Left renal pelvis (tissue), 4 donors: ENCODE results near the gene NMB. TPM values are rescaled to one million over a fixed set of nuclear protein-coding genes. Genes with fewer than 3 reads are reported as not detected.
"Not testable (repeated sequence)": the region's sequence is repeated elsewhere in the genome, so short reads cannot be mapped to it uniquely, and the experiment has no call there.

Experiments used
- DNase-seq, 4 donors: peaks; one replicate each; pipeline ENCODE4 v3.0.0-alpha.2; 2013; ENCODE audit warnings: low read depth in 4 of 4, low spot score in 3 of 4
- polyA plus RNA-seq, 4 donors: library from polyadenylated mRNA; unstranded; fragments of 120-200 nt; gene quantifications; one replicate each; pipeline ENCODE4 v1.2.1, GENCODE V29; 2013; ENCODE audit not compliant: insufficient read length in 4 of 4

Gene NMB
- polyA plus RNA-seq, 4 donors, result 4.8 to 7.0 (median 5.2) TPM

DNA sequence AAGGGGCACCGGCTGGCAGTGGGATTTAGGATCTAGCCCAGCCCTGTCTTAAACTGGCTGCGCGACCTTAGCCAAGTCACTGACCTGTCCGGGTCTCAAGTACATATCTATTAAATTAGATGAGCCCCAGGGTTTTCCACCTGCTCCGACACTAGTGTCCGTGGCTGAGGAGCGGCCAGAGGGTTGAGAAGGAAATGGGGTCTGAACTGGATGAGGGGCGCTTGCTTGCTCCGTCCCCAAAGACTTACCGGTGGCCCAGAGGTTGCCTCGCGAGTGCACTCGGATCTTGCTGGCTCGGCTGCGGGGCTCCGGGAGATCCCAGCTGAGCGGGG, 285 bp downstream of the NMB start:
- no peak for DNase-seq

DNA sequence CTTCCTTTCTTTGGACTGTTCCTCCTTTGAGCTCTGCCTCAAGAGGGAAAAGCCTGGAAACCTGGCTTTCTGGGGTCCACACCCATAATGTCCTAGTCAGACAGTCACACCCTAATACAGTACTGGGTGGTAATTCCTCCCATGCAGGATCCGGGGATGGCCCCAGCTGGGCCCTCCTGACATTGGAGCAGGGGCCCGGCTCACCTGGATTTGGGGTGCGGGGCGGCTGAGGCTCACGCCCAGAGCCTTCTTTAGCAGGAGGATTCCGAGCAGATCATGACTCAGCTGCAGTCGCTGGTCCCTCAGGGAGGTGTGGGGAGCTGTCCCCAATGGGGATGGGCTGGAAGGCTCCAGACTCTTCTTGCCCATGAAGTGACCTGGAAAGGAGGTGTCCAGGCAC, 1.0 kb downstream of the NMB start:
- DNase-seq, result no peak

- peak in 1 of 4 donors; percentile 35 for DNase-seq
Observed at GRCh38 chr15:84654689-84655453, 3.1 kb downstream of the NMB start.

DNA sequence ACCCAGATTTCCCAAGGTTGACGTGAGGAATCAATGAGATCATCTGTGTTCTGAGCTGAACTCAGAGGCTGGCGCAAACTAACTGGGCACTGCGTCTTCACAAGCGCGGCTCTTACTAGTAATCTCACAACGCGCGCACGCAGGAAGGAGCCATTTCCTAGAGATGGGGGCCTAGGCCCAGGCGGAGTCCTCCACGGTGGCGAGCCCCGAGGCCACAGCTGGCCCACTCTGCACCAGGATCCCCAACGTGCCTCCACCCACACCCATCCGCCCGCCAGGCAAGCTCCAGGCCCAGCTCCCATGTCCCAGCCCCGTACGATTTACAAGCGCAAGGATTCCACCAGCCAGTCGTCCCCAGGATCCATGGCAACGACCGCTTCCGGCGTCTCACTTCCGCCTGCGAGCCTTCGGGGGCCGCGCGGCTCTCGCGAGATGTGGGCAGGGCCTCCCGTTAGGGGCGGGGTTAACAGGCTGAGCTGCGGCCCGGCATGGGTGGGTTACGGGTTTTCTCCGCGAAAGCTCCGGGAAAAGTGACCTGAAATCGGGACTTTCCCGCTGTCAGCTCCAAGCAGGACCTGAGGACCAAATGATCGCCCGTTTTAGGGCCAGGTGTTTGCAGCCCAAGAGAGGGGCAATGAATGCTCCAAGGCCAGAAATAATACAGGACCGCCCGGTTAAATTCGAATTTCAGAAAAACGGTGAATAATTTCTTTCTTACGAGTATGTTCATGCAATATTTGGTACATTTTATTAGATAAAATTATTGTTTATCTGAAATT, 3.9 kb downstream of the NMB start, which contains the start of gene WDR73:
TSS of gene WDR73 (minus strand) at position 374 of the 779 bp plus-strand sequence. CDS start at position 365, 9 bp downstream.
- DNase-seq, result peak; percentile 90 to 95 (median 94)

DNA sequence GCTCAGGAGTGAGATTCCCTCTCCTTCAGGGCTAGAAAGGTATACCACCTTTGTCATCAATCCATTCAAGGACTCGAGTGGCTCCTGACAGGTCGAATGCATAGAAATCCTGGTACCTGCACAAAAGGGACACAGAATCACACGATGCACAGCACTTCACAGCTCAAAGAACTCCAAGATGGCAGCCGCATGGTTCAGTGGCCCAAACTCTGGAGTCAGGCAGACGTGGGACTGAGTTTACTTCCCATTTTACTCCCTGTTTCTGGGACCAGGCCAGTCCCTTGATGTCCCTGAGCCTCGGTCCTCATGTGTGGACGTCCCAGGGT, 4.5 kb downstream of the NMB start:
- no peak for DNase-seq

GRCh38 chr15:84649706-84650105, 8.3 kb downstream of the NMB start:
- no peak for DNase-seq

DNA sequence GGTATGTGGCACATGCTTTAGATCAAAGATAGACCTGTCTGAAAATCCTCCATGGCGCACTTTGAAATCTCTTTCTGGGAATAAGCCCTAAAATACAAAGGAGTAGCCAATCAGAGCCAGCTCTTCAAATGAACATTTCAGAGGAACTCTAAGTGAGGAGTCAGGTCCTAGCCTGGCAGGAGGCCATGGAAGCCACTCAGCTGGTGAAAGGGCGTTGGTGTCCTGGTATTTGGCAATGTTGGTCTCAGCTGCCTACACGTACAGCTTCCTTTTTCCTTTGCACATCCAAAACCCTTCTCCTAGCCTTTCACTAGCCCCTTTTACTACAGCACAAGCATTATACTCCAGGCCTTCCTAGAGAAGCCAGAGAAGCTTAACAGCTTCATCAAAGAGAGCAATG, 9.5 kb downstream of the NMB start:
- no peak for DNase-seq

- no peak for DNase-seq
Observed at GRCh38 chr15:84647726-84648125, 10.3 kb downstream of the NMB start.

GRCh38 chr15:84645997-84646396, 12.0 kb downstream of the NMB start:
- DNase-seq, result no peak

- DNase-seq, result no peak
Observed at GRCh38 chr15:84645496-84645895, 12.5 kb downstream of the NMB start.

DNA sequence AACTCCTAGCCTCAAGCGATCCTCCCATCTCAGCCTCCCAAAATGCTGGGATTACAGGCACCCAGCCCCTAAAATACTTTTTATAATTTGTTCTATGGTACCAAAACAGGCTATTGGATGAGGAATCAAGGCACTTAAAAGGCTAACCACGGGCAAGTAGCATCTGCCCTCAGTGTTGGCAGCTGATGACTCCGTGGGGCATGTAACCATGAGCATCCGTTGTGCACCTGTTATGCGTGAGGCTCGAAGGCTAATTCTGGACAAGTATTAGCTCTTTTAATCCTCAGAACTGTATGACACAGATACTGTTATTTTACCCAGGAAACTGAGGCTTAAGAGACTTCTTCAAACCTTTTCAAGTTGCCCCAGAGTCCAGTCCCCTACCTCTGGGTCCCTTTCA, 14.2 kb downstream of the NMB start:
- DNase-seq, result no peak

DNA sequence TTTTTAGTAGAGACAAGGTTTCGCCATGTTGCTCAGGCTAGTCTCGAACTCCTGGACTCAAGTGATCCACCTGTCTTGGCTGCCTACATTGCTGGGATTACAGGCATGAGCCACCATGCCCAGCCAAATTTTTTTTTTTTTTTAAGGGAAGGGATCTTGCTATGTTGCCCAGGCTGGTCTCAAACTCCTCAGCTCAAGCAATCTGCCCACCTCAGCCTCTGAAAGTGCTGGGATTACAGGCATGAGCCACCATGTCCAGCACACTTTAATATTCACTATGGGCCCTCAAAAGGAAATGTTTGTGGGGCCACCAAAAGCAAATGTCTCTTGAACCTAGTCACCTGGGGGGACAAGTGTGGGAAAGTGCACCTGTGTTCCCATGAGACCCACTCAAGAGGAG, 15.4 kb downstream of the NMB start:
- not testable (repeated sequence) for DNase-seq

DNA sequence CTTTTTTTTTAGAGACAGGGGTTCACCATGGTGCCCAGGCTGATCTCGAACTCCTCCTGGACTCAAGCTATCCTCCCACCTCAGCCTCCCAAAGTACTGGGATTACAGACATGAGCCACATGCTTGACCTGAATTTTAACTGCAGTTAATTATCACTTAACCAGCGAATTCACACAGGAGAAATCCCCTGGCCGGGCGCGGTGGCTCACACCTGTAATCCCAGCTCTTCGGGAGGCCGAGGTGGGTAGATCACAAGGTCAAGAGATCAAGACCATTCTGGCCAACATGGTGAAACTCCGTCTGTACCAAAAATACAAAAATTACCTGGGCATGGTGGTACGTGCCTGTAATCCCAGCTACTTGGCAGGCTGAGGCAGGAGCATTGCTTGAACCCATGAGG, 16.1 kb downstream of the NMB start:
- DNase-seq, result not testable (repeated sequence)

- DNase-seq, result no peak
Observed at GRCh38 chr15:84638103-84638502, 19.9 kb downstream of the NMB start.

DNA sequence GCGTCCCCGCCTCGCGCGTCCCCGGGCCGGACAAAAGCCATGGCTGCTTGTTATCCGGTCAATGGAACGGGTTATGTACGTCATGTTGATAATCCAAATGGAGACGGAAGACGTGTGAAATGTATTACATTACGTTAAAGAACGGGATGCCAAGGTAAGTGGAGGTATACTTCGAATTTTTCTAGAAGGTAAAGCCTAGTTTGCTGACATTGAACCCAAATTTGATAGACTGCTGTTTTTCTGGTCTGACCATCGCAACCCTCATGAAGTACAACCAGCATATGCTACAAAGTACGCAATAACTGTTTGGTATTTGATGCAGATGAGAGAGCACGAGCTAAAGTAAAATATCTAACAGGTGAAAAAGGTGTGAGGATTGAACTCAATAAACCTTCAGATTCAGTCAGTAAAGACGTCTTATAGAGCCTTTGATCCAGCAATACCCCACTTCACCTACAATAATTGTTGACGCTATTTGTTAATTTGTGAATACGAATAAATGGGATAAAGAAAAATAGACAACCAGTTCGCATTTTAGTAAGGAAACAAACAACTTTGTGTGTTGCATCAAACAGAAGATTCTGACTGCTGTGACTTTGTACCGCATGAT, 23.7 kb downstream of the NMB start:
- no peak for DNase-seq

DNA sequence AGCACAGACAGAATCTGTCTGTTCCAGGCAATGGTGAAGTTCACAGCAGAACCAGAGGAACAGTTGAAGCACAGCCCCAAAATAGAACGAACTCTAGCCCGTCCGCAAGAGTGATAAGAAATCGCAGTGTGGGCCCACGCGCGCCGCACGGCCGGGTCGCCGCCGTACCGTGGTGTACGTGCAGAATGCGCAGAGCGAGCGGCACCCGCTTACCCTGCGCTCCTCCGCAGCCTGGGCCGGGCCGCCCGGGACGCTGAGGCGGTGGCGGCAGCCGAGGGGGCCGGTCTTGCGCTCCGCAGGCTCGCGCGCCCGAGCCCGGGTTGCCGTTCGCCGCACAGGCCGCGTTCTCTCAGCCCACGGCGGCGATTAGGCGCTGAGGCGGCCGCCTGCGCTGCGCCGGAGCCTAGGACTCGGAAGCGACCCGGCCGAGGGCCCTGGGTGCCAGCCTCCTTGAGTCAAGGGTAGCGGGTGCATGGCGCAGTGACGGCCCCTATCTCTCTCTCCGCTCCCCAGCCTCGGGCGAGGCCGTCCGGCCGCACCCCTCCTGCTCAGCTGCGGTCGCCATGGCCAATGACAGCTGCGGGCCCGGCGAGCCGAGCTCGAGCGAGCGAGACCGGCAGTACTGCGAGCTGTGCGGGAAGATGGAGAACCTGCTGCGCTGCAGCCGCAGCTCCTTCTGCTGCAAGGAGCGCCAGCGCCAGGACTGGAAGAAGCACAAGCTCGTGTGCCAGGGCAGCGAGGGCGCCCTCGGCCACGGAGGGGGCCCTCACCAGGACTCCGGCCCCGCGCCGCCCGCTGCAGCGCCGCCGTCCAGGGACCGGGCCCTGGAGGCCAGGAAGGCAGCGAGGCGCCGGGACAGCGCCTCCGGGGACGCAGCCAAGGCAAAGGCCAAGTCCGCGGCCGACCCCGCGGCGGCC, 24.4 kb downstream of the NMB start:
- DNase-seq, result peak in 3 of 4 donors; percentile 35 to 56 (median 54)

DNA sequence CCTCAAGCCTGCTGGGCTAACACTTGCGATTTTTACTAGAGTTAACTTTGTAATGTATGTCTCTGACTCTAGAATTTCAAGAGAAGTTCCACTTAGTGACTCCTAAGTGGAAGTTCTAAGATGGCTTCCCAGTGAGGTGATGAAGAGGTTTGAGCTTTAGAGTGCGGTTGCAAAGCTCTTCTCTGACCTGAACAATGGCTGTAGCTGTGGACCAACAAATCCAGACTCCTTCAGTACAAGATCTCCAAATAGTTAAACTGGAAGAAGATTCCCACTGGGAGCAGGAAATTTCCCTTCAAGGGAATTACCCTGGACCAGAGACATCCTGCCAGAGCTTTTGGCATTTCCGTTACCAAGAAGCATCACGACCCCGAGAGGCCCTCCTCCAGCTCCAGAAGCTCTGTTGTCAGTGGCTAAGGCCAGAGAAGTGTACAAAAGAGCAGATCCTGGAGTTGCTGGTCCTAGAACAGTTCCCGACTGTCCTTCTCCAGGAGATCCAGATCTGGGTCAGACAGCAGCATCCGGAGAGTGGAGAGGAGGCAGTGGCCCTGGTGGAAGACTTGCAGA, 26.2 kb downstream of the NMB start:
- DNase-seq, result no peak

GRCh38 chr15:84629033-84629432, 29.0 kb downstream of the NMB start:
- DNase-seq, result no peak

DNA sequence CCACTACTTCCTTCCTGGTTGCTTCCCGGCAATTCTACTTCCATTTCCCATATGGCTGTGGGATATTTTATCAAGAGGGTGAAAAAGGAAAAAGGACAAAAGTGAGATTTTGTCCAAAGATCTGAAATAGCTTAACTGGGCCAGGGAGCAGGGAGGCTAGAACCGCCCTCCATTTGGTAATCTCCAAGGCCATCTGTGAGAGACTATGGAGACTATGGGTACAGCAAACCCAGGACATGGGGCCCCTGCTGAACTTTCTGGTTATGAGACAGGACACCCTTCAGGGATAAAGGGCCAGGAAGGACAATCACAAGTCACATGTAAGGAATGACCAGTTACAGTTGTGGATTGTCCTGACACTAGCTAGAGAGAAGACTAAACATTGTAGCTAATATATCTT, 32.9 kb downstream of the NMB start:
- no peak for DNase-seq

DNA sequence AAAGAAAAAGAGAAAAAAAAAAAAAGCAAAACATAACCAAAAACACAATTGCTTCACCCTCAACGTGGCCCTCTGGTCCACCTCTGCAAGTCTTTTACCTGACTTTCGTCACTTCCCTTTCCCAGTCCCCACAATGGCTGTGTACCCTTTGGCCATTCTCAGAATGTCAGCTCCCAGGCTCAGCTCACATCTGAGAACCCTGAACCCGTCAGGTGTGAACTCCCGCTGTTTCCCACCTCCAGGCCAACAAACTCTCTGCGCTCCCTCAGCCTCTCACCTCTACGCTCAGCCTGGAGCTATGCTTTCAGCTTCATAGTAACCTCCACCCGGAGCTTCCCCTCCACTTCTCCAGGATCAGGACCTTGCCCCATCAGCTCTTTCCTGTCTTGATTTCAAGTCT, 33.6 kb downstream of the NMB start:
- DNase-seq, result no peak
